Measurements from ENCODE around the gene TNFRSF1A.
A peak's percentile ranks its signal among the peaks of the same experiment; 100 is the strongest.

The TNFRSF1A gene

DNA sequence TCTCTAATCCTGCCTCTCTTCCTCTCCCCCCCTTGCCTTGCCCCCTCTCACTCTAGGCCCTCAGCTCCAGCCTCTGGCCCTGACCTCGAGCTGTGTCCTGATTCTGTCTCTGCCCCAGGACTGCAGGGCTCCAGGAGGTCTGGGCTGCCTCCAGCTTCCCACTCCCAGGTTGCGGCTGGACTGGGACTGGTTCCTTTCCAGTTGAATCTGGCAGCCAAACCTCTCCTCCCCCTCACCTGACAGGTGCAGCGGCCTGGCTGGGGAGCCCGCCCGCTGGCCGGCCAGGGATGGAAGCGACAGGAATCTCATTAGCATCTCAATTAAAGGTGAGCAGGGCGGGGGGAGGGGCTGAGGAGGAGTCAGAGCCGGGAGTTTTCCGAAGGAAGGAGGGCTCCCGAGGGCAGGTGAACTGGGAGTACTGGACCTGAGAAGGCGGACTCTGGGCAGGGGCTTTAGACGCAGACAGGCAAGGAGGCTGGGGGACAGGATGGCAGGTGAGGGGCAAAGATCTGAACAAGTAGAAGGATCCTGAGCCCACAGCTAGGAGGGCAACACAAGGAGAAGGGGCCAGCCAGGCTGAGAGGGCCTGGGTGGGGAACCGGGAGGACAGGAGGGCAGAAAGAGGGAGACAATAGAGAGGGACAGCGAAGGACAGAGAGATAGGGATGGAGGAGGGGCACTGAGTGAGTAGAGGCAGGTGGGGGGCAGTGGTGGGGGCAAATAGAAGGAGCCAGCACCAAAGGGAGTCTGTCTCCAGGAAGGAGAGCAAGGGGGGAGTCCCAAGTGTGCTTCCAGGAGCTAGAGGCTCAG lies 33.6 kb upstream of the TNFRSF1A start, which contains the start of gene SCNN1A:
Gene SCNN1A, minus strand, starts transcription at position 295 of the 810 bp plus-strand sequence. CDS start 780 bp downstream, outside the sequence.
- Mint-ChIP-seq H3K4me3 (peak within 1 kb of the TSS; percentile 5 to 80 (median 27)), H3K9me3 (no peaks in the 10 kb centered on the region), H3K4me1 (peaks cover 59% of the 10 kb centered on the region), H3K27ac (peak within 1 kb of the TSS; percentile 86 to 97 (median 90)), H3K27me3 (ENCODE audit: low read depth) (peaks cover 12% of the 10 kb centered on the region), H3K36me3 (ENCODE audit: low read depth) (no peaks in the 10 kb centered on the region)
- TF ChIP-seq, protein P1, sequence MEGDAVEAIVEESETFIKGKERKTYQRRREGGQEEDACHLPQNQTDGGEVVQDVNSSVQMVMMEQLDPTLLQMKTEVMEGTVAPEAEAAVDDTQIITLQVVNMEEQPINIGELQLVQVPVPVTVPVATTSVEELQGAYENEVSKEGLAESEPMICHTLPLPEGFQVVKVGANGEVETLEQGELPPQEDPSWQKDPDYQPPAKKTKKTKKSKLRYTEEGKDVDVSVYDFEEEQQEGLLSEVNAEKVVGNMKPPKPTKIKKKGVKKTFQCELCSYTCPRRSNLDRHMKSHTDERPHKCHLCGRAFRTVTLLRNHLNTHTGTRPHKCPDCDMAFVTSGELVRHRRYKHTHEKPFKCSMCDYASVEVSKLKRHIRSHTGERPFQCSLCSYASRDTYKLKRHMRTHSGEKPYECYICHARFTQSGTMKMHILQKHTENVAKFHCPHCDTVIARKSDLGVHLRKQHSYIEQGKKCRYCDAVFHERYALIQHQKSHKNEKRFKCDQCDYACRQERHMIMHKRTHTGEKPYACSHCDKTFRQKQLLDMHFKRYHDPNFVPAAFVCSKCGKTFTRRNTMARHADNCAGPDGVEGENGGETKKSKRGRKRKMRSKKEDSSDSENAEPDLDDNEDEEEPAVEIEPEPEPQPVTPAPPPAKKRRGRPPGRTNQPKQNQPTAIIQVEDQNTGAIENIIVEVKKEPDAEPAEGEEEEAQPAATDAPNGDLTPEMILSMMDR (IDR thresholded peaks at IDR 0.05; ENCODE audit: unreplicated experiment in 3 of 3) = no peak

DNA sequence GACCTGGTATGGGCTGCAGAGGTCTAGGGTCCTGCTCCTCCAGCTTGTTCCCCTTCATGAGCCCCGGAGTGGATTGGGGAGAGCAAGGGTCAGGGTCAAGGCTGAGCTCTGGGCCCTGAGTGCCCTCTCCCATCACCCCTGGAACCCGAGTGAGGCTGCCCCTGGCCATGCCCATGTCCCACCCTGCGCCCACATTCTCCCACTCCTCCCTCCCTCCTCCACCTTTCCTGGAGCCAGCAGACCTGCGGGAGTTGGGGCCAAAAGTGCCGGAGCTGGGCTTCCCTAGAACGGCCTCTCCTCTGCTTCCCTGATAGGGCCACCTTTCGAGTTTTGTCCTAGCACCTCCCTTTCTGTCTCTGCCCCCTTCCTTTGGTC lies 32.9 kb upstream of the TNFRSF1A start:
- peaks cover 59% of the 10 kb centered on the region for H3K4me1 Mint-ChIP-seq
- peak overlapping the region; percentile 77 to 97 (median 90) for H3K27ac Mint-ChIP-seq
- H3K27me3 Mint-ChIP-seq (ENCODE audit: low read depth) = peaks cover 12% of the 10 kb centered on the region
- no peaks in the 10 kb centered on the region for H3K9me3 Mint-ChIP-seq
- TF ChIP-seq, protein P1 (IDR thresholded peaks at IDR 0.05; ENCODE audit: unreplicated experiment in 3 of 3) = no peak
- no peaks in the 10 kb centered on the region for H3K36me3 Mint-ChIP-seq (ENCODE audit: low read depth)
- H3K4me3 Mint-ChIP-seq = peak overlapping the region; percentile 5 to 80 (median 27)

DNA sequence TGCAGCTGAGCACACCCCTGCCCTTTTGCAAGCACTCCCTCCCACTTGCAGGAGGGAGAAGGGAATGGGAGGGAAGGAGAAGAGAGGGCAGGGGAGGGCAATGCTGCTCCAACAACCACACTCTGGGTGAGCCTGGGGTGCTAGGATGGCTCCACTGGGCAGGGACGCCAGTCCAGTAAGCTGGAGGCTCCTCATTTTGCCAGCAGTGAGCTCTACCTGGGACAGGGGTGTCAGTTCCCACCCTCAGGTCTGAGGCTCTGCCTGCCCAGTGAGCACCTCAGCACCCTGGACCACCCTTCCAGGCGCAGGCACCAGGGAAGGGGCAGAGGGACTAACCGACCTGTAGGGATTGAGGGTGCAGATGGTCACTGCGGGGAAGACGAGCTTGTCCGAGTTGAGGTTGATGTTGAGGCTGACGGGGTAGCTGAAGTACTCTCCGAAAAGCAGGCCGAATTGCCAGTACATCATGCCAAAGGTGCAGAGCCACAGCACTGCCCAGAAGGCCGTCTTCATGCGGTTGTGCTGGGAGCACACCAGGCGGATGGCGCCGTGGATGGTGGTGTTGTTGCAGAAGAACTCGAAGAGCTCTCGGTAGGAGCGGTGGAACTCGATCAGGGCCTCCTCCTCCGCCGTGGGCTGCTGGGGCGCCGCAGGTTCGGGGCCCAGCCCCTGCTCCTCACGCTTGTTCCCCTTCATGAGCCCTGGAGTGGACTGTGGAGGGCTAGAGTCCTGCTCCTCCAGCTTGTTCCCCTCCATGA lies 32.3 kb upstream of the TNFRSF1A start:
- H3K27me3 Mint-ChIP-seq (ENCODE audit: low read depth) = peaks cover 12% of the 10 kb centered on the region
- no peaks in the 10 kb centered on the region for H3K36me3 Mint-ChIP-seq (ENCODE audit: low read depth)
- H3K4me1 Mint-ChIP-seq = peaks cover 56% of the 10 kb centered on the region
- peak overlapping the region; percentile 27 to 78 (median 77) for H3K27ac Mint-ChIP-seq
- H3K4me3 Mint-ChIP-seq = peak overlapping the region in 2 of 3 experiments; percentile 19 to 80
- TF ChIP-seq, protein P1 (IDR thresholded peaks at IDR 0.05; ENCODE audit: unreplicated experiment in 3 of 3) = no peak
- no peaks in the 10 kb centered on the region for H3K9me3 Mint-ChIP-seq

DNA sequence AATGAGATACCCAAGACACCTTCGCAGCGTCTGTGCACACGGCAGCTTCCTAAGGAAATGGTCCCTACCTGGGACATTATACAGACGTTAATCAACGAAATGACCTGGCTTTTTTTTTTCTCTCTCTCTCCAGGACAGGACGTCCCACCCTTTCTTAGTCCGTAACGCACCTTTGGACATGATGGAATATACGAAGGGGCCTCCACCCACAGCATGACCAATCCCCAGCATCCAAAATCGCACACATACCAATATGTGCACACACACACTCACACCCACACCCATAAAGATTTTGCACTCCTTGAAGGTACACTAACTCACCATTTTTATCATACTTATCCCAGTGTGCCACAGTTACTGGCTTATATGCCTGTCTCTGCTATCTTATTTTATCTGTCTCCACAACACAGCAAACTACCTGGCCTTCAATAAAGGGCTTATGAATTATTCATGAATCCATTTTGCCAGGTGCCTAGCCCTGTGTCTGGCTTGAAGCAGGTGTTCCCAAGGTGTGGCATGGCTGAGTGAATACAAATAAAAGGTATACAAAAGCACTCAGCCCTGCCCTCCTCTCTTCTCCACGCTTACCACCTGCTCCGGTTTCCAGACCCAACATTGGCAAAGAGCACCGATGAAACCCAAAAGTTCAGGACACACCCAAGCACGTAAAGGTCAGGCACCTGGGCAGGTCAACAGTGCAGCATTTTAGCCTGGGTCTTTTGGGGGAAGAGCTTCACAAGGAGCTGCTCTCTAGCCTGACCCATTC lies 31.3 kb upstream of the TNFRSF1A start:
- Mint-ChIP-seq H3K9me3 (no peaks in the 10 kb centered on the region), H3K4me3 (peak overlapping the region in 2 of 3 experiments; percentile 33 to 77), H3K27ac (peak overlapping the region; percentile 71 to 78 (median 77)), H3K36me3 (ENCODE audit: low read depth) (no peaks in the 10 kb centered on the region), H3K27me3 (ENCODE audit: low read depth) (peaks cover 12% of the 10 kb centered on the region), H3K4me1 (peaks cover 51% of the 10 kb centered on the region)
- TF ChIP-seq, protein P1 (IDR thresholded peaks at IDR 0.05; ENCODE audit: unreplicated experiment in 3 of 3) = no peak

DNA sequence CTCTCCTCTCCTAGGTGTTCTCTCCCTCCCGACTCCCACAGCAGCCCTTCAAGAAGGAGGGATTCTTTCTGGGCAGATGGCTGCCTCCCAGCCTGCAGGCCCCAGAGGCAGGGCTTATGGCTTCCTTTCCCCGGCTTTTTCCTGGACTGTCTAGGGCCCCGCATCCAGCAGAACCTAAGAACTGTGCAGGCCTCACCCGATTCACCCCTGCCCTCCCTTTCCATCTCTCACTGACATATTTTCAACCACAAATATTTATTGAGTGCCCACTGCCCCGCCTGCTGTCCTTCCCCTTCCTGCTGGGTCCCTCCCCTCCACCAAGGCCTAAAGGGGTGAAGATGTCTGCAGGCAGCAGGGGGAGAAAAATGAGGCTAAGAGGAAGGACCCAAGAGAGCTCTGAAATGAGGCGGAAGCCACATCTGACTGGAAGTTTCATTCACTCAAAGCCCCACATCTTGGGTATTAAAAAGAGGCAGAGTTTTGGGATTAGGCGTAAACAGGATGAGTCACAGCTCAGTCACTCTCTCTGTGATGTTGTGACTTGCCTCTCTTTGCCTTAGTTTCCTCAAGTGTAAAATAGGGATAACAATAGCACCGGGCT lies 30.6 kb upstream of the TNFRSF1A start:
- Mint-ChIP-seq H3K27ac (peak overlapping the region; percentile 71 to 78 (median 77)), H3K36me3 (ENCODE audit: low read depth) (no peaks in the 10 kb centered on the region), H3K4me1 (peaks cover 52% of the 10 kb centered on the region), H3K4me3 (peak overlapping the region in 1 of 3 experiments; percentile 77), H3K9me3 (no peaks in the 10 kb centered on the region), H3K27me3 (ENCODE audit: low read depth) (peaks cover 12% of the 10 kb centered on the region)
- TF ChIP-seq, protein P1 (IDR thresholded peaks at IDR 0.05; ENCODE audit: unreplicated experiment in 3 of 3) = no peak
